GM18526 (cell line): ENCODE results near the gene CACNA1H.

Experiments
- POLR2A ChIP-seq: IDR thresholded peaks from 3 replicates; pipeline ENCODE4 v1.6.1; 2011; ENCODE audit not compliant: insufficient read length; ENCODE audit errors: extremely low read depth

CACNA1H gene

DNA sequence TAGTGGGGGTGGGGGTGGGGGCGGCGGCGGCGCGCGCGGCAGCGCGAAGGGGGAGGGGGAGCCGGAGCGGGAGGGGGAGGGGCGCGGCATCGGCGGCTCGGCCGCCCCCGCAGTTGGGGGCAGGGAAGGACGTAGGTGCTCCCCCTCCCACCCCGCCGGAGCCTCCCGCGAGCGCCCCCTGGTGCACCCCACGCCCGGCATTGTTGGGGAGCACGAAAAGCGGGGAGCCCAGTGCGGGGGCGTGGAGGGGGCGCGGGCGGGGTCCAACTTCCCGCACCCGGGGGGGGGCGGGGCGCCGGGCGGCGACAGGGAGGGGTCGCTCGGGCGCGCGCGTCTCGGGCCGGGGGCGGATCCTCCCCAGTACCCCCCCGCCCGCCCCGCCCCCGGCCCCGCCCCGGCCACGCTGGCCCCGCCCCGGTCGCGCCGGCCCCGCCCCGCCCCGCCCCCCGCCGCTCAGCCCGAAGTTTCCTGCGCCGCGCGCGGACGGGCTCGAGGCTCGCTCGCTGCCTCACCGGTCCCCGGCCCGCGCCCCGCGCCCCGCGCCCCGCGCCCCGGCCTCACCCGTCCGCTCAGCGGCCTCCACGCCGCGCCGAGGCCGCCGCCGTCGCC is at the start of gene CACNA1H:
Gene CACNA1H (plus strand): TSS at position 456 of the 609 bp plus-strand sequence. CDS start 632 bp downstream, outside the sequence.
- TF ChIP-seq POLR2A, result no peak

DNA sequence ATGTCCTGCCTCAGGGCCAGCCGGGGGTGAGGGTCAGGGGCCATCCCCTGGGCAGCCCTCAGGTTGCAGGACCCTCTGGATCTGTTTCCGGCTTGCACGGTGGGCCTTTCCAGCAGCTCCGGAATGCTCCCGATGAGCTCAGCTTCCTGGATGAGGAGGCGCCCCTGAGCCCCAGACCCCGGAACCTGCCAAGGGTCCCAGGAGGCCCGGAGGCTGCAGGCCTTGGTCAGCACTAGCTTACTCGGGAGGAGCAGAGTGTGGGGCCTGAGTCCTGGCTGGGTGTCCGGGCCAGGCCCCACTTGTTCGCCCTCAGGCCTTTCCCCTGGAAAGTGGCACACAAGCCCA is 49.3 kb upstream of the CACNA1H start:
- TF ChIP-seq POLR2A, result no peak

DNA sequence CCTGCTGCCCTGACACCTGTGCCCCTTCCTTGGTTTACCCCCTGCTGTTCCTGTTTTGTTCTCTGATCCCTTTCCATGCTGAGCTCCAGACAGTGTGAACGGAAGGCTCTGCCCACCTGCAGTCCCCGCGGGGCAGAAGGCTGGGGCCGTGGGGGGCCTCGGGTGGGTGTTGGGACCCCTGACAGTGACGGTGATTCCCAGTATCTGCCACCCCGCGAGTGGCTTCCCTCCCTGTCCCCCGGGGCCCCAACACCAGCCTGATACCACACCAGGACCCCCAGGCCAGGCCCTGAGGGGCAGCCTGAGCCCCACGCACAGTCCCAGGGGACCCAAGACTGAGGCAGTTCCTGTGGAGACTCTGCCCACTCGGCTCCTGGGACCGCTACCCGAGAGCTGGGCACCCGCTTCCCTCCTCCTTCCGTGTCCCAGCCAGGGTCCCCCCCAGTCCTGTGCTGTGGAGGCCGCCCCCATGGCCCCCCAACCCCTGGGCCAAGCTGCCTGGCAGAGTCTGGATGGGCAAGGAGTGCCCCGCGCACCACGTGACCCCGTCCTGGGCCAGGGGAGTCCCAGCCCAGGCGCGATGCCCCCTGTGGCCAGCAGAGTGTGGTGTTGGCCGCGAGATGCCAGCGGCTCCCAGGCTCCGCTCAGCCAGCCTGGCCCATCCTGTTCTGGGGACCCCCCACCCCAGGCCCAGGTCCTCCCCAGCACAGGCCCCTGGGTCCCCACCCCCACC is 46.9 kb upstream of the CACNA1H start:
- no peak for TF ChIP-seq POLR2A

DNA sequence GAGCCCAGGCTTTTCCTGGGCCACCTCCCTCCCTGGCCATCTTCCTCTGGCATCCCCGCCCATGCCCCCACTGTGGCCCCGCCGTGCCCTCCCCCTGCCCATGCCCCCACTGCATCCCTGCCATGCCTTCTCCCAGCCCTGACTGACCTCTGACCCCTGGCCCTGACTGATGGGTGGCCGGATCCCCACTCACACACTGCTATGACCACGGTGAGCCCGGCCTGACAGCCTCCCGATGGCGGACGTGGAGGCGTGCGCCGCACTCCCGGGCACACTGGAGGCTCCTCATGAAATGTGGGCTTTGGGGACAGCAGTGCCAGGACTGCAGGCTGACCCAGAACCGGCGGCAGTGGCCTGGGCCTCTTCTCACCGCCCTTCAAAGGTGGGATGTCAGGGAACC is 46.2 kb upstream of the CACNA1H start:
- no peak for TF ChIP-seq POLR2A

DNA sequence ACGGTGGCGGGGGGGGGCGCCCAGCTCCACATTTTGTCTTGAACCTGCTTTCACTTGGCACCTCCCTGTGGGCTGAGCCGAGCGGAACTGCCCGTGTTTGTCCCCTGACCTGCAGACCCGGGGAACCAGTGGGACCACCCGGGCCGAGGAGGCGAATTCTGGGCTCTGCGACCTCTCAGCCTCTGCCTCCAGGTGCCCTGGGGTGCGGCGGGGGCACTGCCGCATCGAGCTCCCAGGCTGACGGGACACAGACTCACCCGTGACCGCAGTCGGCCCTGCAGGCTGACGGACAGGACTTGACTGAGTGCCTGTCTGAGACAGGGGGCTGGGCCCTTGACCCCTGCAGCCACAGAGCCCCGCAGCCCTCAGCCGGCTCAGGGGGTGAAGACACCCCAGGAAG is 45.8 kb upstream of the CACNA1H start:
- TF ChIP-seq POLR2A, result no peak

DNA sequence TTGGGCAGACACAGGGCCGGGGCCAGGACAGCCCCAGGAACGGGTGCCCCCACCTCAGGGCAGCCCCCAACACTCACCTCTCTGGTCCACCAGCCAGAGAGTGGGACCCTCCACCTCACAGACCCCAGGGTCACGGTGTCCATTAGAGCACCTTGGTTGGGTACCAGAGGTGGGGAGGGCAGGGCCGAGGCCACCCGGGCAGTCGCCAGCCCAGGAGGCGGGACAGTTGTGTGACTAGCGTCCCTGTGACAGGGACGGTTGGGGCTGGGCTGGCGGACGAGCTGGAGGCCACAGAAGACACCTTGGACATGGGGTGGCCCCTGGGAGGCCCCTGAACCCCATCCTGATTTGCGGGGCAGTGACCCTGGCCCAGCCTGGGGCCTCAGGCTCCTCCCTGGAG is 45.2 kb upstream of the CACNA1H start:
- no peak for TF ChIP-seq POLR2A

DNA sequence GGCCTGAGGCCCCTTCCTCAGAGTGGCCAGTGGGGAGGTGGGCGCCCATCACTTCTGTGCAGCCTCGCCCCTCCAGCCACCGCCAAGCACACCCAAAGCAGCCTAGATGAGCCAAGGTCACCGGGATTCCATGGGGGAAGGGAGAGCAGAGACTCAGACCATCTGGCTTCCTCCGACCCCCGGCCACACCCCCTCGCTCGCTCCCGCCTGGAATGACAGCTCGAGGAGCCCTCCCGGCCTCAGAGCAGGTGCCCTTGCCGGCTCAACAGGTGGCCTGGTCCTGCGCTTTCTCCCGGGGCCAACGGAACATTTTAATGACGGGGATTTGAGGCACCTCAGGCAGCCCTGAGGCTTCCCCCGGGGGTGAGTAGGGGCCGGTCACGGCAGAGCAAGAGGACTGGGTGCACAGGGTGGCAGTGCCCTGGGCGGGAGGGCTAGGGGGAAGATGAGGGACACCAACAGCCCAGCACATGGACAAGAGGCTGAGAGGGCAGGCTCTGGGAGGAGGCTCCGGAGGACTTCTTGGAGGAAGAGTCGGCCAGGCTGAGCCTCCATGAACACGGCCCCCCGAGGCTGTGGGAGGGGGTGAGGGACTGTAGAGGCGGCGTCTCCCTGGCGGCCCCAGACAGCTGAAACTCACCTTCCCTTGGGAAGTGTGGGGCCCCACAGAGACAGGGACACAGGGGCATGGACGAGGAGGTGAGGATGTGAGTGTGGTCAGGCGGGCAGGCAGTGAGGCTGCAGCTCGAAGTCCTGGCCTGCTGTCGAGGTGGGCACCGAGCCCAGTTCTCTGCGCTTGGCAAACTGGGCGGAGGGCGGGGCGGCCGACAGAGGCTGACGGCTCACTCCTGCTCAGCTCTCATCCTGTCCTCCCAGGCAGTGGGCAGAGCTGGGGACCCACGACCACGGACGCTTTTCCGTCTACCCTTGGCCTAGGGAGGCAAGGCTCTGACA is 44.3 kb upstream of the CACNA1H start:
- no peak for TF ChIP-seq POLR2A

DNA sequence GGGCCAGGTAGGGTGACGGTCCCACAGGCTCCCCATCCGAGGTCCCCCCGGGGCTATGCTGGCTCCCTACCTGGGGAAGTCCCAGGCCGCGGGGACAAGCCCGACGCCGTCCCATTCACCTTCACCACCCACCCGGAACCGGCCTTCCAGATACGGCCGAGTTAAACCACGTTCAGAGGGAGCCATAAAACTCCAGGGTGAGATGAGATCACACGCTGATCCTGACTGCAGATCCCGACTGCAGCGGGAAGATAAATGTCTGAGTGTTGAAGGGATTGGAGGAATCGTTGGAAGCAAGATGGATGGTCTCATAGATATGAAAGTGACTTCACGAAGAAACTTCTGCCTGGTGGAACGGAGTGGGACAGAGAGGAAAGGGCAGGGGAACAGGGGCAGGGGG is 43.3 kb upstream of the CACNA1H start:
- TF ChIP-seq POLR2A, result no peak

DNA sequence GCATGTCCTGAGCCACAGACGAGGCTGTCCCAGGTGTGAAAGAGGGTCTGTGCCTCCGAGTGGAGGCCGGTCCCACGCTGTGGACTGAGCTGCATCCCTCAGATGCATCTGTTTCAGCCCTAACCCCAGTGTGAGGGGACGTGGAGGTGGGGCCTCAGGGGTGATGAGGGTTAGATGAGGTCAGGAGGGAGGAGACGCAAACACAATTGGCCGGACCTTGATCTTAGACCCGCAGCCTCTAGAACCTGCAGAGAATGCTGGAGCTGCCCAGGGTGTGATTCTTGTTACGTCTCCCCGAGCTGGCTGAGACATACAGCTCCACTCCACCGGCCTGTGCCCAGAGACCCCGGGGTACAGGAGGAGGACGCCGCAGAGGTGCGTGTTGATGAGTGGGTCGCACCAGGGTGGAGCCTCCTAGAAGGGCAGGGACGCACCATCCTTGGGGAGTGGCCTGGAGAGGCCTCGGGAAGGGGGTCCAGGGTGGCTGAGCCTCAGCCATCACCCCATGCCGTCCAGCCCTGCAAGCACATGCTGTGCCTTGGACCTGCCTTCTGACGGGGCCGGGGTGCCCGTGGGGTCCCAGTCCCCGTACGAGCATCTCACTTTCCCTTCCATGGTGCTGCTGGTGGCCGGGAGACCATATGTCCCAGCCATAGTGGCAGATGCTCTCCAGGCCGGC is 40.3 kb upstream of the CACNA1H start:
- no peak for TF ChIP-seq POLR2A

DNA sequence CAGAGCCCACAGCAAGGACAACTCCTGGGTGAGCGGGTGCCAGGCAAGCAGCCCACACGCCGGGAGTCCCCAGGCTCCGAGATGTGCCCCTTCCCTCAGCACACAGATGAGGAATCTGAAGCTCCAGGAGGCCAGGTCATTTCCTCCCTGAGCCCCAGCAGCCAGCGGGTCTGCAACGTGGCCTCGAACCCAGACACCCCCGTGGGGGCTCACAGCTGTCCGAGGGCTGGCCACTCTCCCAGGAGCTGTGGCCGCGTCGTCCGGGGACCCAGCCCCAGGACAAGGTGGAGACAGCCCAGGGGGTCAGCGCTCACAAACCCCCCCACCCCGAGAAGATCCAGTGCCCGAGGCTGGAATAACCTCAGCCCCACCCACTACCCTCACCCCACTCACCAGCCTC is 39.4 kb upstream of the CACNA1H start:
- TF ChIP-seq POLR2A, result no peak

DNA sequence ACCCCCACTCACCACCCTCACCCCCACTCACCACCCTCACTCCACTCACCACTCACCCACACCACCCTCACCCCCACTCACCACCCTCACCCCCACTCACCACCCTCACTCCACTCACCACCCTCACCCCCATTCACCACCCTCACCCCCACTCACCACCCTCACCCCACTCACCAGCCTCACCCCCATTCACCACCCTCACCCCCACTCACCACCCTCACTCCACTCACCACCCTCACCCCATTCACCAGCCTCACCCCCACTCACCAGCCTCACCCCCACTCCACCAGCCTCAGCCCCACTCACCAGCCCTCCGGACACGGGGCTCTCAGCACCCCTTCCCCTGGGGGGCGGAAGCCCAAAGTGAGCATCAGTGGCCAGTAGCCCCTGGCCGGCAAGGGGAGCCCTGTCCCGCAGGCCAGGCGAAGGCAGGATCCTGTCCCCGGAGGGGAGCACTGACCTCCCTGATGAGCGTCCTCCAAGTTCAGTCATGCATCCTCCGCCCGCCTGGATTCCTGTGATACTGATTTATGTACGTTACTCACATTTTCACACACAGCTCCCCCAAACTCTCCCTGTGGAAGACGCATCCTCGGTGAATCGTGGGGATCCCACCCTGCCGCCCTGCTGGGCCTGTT is 38.9 kb upstream of the CACNA1H start:
- no peak for TF ChIP-seq POLR2A

DNA sequence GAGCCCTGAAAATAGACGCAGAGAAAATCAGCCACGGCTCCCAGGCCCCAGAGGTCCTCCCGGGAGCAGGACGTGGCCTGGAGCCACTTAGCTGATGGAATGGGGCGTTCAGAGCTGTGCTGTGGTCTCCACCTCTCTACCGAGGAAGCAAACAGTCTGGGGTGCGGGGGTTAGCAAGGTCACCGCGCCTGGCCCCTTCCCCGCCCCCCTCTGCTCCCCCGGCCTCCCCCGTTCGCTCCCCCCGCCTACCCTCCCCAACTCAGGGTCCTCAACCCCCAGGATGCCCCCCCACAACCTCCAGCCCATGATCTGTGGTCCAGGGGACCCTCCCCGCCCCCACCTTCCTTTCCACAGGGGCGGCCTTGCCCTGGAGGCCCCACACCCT is 36.2 kb upstream of the CACNA1H start:
- no peak for TF ChIP-seq POLR2A

DNA sequence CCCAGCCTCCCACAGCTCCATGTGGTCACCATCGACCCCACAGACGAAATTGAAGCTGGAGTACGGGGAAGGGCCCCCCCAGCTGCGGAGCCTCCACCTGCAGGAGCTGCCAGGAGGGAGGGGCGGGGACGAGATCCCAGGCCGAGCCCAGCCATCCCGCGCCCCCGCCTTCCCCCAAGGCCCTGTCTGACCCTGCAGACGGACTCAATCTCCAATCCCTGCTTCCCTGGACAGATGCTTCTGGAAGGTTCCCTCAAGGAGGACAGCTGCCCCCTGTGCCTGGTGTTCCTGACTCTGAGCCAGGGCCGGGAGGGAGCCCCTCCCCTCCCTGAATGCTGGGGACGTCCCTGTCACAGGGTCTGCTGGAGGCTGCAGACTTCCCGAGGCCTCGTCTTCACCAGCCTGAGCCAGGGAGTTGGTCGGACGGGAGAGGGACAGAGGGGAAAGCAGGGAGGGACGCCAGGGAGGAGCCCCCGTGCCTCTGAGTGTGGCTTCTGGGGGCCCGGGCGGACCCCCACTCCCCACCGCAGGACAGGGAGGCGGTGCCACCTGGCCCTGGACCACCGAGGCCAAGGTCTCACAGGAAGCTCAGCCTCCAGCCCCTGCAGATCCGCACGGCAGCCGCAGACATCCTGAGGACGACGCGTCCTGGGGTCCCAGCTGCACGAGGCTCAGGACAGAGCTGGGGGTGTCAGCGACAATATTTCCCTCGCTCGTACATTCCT is 35.6 kb upstream of the CACNA1H start:
- no peak for TF ChIP-seq POLR2A

DNA sequence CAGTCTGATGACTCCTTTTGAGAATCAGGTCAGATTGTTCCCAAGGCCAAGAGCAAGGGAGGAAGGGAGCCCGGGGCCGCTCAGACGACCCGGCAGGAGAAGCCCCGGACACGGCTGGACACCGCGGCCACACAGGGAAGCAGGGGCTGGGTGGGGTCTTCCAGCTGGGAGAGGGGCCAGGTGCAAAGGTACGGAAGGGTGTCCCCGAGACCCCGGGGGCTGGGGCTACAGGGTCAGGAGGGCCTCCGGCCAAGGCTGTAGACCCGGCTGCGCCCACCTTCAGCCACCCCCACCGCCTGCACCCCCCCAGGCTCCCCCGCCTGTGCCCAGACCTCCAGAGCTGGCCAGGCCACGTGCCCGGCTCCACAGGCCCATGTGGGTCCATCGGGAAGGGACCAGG is 35.0 kb upstream of the CACNA1H start:
- TF ChIP-seq POLR2A, result no peak
